Cerebellar nuclear complex (tissue), 1 donor: ENCODE results near the gene MYADML2.
"Not testable (repeated sequence)": the region's sequence is repeated elsewhere in the genome, so short reads cannot be mapped to it uniquely, and the experiment has no call there.

Experiments used
- DNase-seq, 2 experiments: peaks; one replicate each; lab custom pipeline; 2025; lab: John Stamatoyannopoulos, UW

Gene MYADML2

DNA sequence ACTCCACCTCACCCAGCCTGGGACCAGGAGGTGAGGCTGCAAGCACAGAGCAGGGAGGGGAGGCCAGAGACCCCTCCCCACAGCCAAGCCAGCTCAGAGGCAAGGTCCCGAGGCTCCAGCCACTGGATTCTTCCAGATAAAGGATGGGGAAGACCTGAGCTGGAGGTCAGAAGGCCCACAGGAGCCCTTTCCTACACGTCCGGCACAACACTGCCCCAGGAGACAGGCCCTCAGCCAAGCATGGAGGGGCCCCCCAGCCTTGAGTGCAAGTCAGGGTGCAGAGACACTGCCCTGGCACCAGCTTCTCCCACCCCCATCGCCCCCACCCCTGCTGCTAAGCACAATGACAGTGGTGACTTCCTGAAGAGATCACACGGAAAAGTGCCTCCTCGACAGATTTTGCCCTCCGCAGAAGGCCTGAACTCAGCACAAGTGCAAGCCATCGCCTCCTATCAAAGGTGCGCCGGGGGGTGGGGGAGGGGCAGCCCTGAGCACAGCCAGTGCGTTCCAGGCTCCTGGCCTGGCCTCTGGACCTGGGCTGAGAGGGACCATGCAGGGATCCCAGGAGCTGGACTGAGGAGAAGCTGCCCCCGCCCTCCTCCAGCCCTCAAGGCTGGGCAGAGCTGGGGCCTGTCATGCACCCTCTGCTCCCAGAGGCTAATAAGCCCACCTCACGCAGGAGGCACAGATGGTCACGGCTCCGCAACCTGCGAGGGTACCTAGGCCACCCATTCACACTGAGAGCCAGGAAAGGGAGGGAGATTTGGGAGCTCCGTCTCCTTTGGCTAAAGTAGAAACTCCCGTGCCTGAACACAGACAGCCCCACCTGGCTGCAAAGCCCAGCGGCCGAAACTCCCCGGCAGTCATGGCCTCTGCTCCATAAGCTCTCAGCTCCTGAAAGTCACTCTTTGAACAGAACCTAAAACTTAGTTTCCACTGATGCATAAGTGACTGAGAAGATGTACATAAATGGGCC, 22.2 kb downstream of the MYADML2 start:
- no peak for DNase-seq

DNA sequence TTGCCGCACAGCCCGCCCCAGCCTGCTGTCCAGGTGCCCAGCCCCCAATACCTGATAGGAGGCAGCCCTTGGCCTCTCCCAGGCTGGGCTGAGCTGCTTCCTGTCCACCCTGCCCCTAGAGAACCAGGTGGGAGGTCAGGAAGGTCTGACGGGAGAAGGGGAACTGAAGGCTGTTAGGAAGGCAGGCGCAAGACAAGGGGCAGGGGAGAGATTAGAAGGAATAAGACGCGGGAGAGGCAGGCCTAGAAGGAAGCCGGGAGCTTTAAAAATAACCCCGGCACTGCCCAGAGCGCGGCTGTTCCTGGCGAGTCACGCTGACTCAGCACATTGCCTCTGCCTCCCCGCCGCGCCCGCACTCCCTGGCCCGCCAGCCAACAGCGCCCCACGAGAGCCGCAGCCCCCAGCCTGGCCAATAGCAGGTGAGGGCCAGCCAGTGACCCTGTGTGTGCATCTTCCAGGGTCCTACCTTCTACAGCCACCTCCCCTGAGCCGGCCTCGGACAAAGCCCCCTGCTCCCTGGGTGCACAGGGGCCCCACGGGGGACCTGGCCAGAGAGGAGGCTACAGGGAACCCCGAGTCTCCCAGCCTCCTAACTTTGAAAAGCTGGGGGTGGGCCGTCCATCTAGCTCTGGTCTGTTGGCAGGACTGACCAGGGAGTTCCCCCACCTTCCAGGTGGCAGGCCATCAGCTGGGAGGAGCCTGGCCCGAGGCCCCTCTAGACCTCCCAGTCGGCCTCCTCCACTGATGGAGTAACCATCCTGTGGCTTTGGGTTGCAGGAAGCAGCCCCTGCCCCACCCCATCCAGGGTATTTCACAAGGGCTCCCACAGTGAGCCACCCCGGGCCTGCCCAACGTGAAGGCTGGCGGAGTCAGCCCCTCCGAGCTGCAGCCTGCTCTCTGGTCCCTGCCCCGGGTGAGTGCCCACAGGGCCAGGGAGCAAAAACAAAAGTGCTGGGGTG, 23.5 kb downstream of the MYADML2 start:
- DNase-seq, result no peak

DNA sequence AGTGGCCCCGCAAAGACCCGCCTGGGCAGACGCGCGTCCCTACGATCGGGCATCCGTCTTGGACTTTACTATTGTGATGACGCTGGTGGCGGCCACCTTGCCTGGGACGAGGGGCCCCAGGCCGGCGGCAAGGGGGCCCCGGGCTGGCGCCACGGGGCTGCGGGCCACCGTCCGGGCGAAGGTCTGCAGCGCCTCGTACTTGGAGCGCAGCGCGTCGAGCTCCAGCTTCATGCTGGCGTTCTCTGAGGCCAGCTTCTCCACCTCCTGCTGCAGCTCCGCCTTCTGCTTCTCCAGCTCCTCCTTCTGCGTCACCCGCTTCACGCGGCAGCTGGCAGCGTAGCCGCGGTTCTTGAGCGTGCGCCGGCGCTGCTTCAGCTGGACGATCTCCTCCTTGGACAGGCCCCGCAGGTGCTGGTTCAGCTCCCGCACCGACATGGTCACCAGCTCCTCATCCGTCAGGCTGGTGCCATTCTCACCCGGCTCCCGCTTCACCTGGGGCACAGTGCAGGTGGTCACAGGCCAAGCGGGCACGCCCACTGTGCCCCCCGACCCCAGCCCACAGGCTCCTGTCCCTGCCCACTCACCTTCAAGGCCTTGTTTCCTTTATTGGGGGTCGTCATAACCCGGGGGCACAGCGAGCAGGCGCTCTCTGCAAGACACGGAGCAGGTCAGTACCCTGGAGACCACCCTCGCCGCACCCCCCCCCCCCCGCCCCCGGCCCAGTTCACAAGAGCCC, 24.3 kb downstream of the MYADML2 start:
- no peak for DNase-seq

DNA sequence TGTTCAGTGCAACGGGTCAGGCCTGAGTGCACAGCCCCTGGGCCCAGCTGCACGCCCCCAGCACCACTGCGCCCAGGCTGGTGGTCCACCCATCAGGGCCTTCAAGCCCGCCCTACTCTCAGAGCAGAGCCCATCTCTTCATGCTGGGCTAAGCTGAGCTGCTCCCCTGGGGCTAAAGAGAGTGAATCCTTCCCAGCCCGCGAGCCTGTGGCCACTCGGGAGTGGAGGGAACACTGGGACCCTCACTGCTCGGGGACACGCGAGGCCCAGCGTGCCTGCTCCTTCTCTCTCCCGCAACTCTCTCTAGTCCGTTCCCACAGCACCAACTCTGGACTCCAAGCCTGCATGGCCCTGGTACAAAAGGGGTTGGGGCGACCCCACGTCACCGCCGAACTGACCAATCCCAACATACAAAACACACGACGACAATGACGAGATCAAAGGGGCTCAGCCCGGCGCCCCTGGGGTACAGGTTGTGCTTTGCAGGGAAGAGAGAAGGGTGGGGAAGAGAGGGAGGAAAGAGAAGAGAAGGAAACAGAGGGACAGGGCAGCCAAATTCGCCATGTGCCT, 25.0 kb downstream of the MYADML2 start:
- DNase-seq, result no peak

DNA sequence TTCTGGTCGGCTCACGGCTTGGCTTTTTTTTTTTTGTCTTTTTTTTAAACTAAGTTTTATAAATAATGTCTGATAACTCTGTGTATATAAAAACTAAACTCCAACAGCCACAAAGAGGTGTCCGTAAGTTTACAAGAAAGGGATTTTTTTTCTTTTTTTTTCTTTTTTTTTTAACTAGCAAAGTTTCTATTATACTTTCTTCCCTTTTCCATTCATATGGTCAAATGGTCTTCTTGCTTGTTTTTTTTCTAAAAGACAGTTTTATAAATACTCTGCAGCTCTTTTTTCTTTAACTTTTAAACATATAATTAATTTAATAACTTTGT, 25.5 kb downstream of the MYADML2 start:
- DNase-seq, result no peak

DNA sequence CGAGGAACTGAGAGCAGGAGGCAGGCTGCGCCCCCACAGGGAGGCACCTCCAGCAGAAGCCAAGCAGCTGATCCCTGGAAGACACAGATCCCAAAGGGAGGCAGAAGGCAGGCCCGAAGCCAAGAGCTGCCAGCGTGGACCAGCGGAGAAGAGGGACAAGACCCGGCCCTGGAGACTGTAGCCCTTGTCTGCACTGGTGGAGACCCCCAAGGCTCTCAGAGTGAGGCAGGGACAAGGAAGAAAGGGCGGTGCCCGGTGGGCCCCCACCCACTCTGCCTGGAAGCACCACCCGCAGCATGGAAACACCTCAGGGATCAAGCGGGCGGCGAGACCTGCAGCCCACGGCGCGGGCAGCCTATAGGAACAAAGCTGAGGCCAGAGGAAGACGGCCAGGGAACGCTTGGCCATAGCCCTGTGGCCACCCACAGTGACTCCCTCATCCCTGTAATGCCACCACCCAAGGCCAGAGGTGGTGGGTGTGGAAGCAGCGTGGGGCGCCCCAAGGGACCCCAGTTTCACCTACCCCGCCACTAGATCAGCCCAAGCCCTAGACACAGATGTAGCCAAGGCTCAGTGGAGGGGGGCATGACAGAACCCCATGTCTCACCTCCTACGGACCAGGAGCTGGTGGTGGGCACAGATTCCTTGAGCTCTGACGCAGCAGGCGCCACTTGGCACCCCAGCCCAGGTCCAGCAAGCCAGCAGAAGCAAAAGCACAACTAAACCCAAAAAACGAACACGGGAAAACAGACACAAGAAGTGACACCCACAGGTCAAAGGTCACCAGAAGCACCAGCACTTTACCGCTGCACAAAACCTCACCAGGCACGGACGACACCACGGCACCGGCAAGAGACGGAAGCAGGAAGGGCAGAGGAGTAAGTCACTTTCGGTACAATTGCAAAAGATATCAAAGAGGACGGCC, 26.2 kb downstream of the MYADML2 start:
- DNase-seq, result no peak

DNA sequence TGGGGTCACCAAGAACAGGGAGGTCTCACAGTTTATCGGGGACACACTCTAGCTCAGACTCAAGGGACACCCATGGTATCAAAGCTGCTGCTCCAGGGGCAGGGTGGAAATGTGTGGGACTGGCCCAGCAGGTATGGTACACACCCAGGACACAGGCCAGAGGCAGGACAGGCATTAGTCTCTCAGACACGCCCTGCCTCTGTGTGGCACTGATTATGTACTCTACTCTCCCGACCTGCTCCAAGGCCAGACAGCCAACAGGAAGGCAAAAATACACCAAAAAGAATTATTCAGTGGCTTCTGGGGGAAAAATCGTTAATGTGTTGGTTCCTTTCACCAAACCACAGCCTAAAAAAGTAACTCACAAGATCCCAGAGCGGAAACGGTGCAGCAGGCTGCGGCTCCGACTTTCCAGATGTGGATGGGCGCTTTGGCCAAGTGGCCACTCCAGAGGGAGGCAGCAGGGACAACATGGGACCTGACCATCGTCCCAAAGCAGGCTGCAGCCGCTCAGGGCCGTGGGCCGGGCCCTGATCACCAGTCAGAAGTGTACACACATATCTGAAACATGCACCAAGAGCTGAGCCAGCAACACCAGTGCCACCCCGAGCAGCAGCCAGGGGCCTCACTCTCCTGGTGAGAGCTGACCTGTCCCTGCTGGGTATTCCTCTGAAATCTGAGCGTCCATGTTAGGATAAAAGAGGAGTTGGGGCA, 28.0 kb downstream of the MYADML2 start:
- no peak for DNase-seq

DNA sequence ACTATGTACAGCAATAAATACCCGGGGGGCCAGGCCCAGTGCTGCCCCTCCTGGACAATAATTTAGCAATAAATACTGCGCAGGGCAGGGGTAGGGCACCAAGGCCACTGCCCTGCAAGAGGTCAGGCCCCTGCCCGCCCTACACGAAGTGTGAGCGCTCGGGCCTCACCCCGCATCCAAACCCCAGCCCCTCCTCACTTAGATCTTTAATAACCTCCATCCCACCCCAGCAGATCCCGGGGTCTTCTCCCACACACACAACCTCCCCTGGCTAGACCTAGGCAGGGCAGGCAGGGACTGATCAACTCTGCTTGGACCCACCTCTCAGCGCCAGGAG, 28.7 kb downstream of the MYADML2 start:
- DNase-seq, result not testable (repeated sequence)

DNA sequence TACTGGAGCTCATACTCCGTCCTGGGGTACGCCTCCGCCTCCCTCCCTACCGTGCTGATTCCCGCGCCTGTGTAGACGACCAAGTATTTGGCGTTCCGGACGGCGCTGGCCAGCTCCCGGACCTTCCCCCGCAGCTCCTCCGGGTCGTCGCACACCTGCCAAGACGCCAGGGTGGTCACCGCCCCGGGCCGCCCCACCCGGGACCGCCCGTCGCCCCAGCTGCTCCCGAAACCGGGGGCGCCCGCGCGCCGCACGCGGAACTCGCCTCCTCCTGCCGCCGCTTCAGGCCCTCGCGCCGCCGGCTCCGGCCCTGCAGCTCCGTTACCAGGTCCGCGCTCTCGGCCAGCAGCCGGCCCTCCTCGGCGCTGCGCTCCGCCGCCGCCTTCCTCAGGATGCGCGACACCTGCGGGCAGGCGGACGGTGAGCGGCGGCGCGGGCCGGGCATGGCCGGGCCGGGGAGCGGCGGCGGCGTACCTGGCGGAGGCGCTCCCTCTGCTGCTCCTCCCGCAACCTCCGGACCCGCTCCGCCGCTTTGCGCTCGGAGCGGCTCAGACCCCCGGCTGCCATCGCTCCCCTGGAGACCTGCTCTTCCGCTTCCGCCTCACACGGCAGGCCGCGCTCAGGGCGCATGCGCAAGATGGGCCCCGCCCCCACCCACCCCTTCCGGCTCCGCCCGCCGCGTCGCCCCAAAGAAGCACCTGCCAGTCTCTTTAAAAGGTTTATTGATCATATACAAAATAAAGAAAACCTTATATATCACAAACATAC, 29.3 kb downstream of the MYADML2 start, which contains the start of gene SIRT7:
Gene SIRT7 (minus strand): TSS at position 612 of the 768 bp plus-strand sequence. CDS start 45 bp downstream, at position 567.
- DNase-seq, result peak in 1 of 2 experiments; percentile 68

DNA sequence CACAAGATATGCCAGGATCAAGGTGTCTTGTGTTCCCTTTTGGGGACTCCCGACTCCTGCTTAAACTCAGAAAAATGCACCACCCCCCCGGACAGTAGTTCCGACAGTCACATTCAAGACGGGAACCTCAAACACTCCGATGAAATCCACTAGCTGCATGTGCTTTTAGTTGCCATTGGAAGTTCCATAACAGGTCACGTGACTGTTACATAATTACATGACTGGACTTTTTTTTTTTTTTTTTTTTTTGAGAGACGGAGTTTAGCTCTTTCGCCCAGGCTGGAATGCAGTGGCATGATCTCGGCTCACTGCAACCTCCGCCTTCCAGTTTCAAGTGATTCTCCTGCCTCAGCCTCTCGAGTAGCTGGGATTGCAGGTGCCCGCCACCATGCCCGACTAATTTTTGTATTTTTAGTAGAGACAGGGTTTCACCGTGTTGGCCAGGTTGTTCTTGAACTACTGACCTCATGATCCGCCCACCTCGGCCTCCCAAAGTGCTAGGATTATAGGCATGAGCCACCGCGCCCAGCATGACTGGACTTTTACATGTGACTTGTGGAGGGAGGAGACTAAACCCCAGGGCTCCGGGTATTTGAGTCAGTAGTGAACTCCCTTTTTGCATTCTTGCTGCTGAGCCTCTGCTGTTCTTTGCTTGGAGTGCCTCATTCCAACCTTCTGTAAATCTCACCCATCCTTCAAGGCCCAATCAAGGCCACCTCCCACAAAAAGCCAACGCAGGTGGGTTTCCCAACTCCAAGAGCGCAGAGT, 30.6 kb downstream of the MYADML2 start:
- no peak for DNase-seq

DNA sequence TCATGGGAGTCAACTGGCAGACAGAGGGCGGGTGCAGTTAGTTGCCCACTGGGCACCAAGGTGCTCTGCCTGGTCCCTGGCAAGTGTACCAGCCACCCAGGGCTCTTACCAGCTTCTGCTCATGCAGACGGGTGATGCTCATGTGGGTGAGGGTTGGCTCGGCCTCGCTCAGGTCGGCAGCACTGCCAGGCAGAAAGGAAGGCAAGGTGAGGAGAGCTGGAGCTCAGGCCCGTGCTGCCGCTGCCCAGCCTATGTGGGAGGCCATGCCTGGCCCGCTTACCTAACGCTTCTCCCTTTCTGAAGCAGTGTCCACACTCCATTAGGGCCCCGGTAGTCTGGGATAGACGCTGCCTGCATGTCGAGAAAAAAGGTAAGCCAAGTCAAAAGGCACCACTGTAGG, 31.7 kb downstream of the MYADML2 start:
- no peak for DNase-seq

DNA sequence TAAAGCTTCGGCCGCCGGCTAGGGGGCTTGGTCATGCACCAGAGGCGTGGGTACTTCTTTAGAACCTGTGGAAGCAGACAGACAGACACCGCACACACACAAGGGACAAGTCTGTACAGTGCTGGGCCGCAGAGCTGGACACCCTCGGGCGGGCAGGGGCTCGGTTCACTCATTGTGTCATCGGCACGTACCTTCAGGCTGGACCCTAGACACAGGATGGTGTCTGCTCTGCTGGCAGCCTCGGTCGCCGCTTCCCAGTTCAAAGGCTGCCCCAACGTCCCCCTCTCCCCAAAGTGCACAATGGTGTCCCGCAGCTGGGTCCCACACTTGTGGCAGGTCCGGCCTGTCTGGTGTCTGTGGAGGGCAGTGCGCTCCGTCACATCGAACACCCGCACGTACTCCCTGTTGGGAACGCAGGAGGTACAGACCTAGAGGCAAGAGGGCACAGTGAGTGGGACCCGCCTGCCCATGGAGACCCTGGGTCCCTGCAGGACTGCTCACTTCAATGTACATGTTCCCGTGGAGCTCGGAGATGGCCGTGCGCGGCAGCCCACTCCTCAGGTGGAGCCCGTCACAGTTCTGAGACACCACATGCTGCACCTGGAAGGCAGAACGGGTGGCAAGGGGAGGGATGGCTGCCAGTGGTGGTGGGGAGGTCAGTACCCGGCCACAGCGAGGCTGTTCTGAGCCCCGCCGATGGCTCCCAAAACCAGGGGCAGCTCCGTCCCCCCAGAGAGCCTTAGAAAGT, 32.8 kb downstream of the MYADML2 start:
- no peak for DNase-seq

DNA sequence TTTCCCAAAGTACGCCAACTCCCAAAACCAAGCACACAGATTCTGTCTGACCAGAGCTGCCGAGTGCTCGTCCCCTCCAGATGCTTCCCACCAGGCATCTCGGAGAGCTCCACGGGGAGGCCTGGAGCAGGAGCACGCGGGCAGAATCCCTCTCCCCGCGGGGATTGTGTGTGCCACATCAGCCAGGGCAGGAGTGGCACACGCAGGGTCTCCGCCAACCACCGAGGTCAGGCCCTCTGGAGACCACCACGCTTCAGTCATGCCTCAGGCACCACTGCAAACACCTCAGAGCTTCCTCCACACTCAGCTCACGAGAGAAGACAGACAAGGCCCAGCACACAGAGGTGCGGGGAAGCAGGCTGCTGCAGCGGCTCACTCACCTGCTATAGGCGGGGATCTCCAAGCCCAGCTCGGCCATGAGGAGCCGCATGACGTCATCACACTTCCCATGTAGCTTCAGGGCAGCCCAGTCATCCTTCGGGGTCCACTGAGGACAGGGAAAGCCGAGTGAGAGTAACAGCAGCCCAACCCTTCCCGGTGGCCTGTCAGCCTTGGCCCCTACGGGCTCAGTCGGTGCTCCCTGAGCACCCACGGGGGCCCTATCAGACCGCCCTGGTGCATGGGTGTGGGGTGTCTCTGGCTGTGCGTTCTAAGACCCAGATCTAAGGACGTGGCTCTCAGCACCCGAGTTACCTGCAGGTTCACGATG, 33.5 kb downstream of the MYADML2 start:
- DNase-seq, result no peak

DNA sequence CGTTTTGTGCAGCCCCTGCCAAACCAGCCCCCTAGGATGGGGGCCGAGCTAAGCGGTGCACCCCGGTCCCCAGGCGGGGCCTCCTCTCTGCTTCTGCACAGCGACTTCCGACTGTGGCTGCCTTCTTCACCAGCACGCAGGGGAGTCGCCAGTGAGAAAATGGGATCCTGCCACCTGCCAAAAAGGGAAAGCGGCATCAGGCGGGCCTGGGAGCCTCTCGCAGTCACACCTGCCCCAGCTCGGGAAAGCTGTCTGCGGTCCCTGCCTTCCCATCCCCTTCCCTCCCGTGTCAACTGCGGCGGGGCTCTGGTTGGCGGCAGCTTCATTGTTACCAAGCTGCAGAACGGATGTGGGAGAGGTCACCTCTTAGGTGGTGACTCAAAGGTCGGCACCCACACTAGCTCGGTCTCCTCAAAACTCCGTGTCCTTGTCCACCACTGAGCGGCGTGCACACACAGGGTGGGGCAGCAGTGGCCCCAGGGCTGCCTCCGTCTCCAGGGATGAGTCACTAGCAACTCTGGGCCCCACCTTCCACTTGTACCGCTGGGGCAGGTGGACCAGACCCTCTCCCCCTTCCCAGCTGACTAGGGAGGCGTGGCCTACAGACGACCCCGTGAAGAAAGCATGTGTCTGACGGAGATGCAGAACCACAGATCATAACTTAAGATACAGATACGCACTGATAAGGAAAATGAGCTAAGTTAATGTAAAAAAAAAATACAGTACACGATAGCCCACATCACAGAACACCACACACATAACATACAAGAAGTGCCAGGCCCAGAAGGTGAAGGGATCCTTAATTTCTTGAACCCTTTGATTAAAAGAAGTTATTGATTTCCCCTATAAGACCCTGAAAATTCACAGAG, 34.4 kb downstream of the MYADML2 start:
- DNase-seq, result no peak

DNA sequence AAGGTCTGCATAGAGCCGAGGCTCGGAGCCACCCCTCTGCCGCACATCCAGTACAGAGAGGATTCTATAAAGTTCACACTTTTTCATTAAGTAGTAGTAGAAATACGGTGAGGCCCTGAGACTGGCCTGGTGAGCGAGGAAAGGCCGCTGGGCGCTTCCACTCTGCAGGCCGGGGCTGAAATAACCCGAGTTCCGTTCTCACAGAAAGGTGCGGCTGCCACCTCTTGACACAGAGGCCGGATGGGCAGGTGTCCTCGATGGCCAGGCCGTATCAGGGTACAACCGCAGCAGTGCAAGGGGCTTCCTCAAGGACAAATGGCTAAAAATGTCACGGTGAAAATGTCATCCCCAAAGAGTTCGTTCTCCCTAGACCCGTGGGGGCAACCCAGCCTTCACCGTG, 35.1 kb downstream of the MYADML2 start:
- DNase-seq, result no peak
